ENCODE results near the gene DCTN3.

DNA sequence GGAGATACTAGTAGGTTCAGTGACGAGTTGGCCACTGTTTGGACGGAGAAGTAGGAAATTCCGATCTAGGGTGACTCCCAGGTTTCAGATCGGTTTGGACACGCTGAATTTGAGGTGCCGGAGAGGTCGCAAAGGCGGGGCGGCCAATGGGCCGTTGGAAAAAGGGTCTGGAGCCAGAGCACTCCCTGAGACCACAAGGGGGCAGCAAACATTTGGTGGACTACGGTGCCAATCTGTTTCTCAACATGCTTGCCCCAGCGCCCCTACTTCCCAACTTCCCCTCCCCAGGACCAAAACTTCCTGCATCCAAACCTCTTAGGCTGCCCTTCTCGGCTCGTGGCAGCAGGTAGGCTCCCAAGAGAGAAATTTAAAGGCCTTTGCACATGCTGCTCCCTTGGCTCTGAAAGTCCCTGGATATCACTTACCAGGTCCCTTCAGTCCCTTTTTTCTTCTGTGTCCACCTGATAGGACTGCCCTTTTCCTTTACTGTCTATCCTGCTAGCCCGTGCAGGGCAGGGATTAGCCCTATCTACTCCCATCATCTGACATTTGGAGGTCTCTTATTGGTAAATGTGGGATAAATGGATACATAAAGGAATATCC is 7.4 kb downstream of the DCTN3 start:
- no peak for TF ChIP-seq GATA2 (IDR thresholded peaks at IDR 0.05; ENCODE audit: low read depth, low read length)
- no peak for TF ChIP-seq GATA3 (IDR thresholded peaks at IDR 0.05; ENCODE audit: low read depth, low read length)
